CD1c-positive myeloid dendritic cell (primary cell): ENCODE data around the gene IMP3.

Experiments
- DNase-seq: peaks from one replicate; pipeline ENCODE4 v3.0.0-alpha.2; 2016; ENCODE audit errors: extremely low spot score

Gene IMP3

GRCh38 chr15:75620841-75621391 is 19.1 kb downstream of the IMP3 start:
- peak; percentile 63 for DNase-seq

GRCh38 chr15:75620058-75620820 is 19.8 kb downstream of the IMP3 start:
- peak; percentile 39 for DNase-seq

- no peak for DNase-seq
These were observed 23.3 kb downstream of the IMP3 start for GRCh38 chr15:75616766-75617165.

- peak; percentile 1 for DNase-seq
These were observed 33.0 kb downstream of the IMP3 start for GRCh38 chr15:75606711-75607699.

GRCh38 chr15:75606026-75606425 is 34.0 kb downstream of the IMP3 start:
- no peak for DNase-seq

- no peak for DNase-seq
These were observed 40.6 kb downstream of the IMP3 start for GRCh38 chr15:75599401-75599800.

GRCh38 chr15:75598361-75598760 is 41.7 kb downstream of the IMP3 start:
- no peak for DNase-seq

- DNase-seq, result peak; percentile 39
These were observed 42.2 kb downstream of the IMP3 start for GRCh38 chr15:75597667-75598341.

GRCh38 chr15:75596703-75597345 is 43.2 kb downstream of the IMP3 start:
- DNase-seq, result no peak

- no peak for DNase-seq
These were observed 45.7 kb downstream of the IMP3 start for GRCh38 chr15:75594276-75594675.

- DNase-seq, result no peak
These were observed 48.2 kb downstream of the IMP3 start for GRCh38 chr15:75591655-75592364.

GRCh38 chr15:75590239-75590638 is 49.8 kb downstream of the IMP3 start:
- no peak for DNase-seq
